Limb (tissue), 2 donors: ENCODE data around the gene PRR23C.

ENCODE experiments used
- DNase-seq, 2 donors: peaks; one replicate each; pipeline ENCODE4 v3.0.0-alpha.2; 2016; ENCODE audit errors: extremely low spot score in 2 of 2

Gene PRR23C

DNA sequence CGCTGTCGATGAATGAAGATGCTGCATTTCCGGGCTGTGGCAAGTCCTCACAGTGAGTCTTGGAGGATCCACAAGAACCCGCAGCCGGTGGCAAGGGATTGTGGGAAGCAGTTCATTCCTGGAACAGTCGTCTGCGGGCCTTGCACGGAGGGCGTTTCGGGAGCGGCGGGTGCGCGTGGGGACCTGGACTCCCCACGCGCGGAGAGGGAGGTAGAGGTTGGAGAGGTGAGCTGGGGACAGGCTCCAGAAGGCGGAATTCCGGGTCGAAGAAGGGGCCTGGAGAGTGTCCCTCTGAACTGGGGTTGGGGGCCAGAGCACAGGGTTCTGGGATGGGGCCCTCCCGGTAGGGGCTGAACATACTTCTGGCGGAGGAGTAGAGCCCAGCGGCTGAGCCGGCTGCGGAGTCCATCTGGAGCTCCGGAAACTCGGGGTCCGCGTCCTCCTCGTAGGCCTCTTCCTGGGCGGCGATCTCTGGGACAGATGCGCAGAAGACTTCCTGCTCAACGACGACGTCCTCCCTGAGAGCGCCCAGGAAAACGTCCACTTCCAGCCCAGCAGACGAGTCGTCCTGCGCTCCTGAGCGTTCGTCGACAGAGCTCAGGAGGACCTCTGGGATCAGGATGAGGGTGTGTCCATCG, 39.2 kb downstream of the PRR23C start:
- no peak for DNase-seq

DNA sequence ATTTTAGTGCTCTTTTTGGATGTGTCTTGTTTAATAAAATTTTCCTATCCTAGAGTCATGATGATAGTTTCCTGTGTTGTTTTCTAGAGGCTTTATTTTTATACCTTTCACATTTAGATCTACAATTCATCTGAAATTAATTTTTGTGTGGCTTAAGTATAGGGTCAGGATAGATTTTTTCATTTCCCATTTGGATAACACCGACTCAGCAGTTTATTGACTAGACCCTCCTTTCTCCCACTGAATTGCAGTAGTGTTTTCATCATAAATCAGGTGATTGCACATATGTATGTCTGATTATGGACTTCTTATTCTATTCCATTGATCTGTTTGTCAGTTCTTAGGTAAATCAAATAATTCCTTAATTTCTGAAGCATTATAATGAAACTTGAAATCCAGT, 49.0 kb downstream of the PRR23C start:
- no peak for DNase-seq
